CD4-positive, alpha-beta T cell treated with Interleukin-4 for 1 hour (primary cell): ENCODE results near the gene ATXN7L3B.
"Not testable (repeated sequence)": the region's sequence is repeated elsewhere in the genome, so short reads cannot be mapped to it uniquely, and the experiment has no call there.

Source experiments
- DNase-seq, 2 donors: peaks; one replicate each; pipeline ENCODE4 v3.0.0-alpha.2; 2020 to 2022

Gene ATXN7L3B, protein sequence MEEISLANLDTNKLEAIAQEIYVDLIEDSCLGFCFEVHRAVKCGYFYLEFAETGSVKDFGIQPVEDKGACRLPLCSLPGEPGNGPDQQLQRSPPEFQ

DNA sequence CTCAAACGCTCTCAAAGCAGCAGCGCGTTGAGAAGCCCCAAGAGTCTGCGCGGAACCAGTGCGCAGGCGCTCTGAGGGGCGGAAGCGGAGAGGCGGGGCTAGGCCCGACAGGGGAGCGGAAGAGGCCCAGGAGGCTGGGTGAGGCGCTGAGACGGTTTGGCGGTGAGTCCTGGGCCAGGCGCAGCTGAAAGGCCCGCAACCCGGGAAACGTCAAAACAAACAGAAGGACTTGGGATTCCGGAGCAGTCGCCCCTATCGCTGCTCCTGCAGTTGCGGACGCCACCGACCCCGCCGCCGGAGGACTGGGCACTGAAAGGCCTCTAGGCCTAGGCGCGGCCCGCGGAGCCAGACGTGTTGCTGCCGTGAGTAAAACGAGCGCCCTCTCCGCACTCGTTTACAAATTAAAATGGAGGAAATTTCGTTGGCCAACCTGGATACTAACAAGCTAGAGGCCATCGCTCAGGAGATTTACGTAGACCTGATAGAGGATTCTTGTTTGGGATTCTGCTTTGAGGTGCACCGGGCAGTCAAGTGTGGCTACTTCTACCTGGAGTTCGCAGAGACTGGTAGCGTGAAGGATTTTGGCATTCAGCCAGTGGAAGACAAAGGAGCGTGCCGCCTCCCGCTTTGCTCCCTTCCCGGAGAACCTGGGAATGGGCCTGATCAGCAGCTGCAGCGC is at the start of gene ATXN7L3B:
Gene ATXN7L3B, plus strand, starts transcription at position 129 of the 679 bp plus-strand sequence. Its CDS starts 278 bp downstream, at position 407.
- peak; percentile 96 for DNase-seq

DNA sequence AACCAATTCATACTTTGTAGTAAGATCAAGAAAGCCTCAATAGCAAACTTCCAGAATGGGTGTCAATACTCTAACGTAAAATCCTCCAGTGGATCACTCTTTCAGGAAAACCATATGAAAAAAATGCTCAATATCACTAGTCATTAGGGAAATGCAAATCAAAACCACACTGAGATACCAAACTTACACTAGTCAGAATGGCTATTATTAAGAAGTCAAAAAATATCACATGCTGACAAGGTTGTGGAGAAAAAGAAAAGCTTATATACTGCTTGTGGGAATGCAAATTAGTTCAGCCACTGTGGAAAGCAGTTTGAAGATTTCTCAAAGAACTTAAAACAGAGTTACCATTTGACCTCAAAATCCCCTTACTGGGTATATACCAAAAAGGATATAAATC is 49.5 kb upstream of the ATXN7L3B start:
- DNase-seq, result no peak

DNA sequence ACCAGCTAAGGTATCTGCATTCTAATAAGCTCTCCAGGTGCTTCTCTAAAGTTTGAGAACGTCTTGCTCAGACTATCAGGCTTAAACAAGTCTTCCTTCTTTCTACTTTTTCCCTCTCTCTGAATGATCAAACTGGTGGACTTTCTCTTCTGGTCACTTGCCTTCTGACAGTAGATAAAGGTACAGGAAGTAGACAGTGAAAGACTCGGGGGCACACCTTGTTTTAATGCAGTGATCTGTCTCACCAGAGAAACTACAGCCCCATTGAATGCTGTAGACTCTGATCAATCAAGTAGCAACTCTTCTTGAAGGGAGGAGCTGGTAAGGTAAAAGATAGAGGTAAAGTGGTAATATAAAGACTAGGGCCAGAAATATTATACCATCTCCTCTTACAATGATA is 48.1 kb upstream of the ATXN7L3B start:
- DNase-seq, result no peak

DNA sequence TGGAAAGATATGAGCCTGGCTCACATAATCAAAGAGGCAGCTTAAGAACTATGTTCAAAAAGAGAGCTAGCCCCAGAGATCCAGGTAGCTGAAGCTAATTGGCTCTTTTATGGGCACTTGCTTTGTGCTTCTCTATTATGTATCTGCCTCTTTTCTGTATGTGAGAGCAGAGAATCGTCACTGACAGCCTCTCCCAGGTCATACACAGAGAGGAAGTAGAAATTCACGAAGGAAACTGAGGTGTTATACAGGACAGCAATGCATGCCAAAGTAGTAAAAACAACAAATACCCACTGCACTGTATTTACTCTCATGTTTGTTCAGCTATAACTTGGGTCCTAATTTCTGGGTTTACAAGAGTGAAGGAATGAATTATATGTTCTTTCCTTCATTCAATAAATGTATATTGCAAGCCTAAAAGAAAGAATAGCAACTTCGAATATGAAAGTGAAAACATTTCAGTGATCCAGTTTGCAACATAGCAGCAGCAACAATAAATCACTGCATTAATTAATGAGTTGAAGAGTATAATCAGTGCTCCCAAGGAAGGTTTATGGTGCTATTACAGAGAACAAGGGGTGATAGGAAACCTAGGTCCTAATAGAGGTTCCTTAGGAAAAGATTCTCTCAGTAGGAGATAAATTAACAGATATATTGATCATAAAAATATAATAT is 47.1 kb upstream of the ATXN7L3B start:
- DNase-seq, result peak in 1 of 2 donors; percentile 31

DNA sequence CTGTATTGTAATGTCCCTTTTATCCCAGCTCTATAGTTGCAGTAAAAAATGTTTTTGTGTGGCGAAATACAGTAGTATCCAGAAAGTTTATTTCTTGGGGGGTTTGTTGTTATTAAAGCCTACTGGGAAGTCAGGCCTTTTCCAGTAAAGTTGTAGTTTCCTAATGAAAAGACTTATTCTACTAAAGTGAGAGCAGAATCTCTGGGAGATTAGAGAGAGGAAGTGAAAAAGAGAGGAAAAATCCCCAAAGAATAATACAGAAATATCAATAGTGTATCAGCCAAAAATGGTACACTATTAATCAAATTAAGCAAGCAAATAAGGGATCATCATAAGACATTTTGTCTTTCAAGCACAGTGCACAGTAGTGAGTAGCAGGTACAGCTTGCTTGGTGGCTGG is 46.3 kb upstream of the ATXN7L3B start:
- no peak for DNase-seq

DNA sequence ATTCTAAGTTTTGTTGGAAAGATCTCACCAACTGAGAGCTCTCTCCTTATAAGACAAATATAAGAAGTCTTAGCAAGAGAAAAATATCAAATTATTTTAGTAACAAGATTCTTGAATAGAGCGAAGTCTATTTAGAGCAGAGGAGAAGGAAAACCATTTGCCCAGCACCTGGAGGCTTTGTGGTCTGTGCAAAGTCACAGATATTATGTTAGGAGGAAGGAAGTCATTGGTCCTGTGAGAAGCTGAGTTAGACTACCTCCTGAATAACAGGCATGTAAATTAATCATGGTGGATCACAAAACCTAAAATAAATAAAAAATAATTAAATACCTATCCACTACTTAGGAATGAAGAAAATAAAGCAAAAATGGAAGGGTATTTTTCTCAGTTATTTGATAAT is 38.4 kb upstream of the ATXN7L3B start:
- no peak for DNase-seq

DNA sequence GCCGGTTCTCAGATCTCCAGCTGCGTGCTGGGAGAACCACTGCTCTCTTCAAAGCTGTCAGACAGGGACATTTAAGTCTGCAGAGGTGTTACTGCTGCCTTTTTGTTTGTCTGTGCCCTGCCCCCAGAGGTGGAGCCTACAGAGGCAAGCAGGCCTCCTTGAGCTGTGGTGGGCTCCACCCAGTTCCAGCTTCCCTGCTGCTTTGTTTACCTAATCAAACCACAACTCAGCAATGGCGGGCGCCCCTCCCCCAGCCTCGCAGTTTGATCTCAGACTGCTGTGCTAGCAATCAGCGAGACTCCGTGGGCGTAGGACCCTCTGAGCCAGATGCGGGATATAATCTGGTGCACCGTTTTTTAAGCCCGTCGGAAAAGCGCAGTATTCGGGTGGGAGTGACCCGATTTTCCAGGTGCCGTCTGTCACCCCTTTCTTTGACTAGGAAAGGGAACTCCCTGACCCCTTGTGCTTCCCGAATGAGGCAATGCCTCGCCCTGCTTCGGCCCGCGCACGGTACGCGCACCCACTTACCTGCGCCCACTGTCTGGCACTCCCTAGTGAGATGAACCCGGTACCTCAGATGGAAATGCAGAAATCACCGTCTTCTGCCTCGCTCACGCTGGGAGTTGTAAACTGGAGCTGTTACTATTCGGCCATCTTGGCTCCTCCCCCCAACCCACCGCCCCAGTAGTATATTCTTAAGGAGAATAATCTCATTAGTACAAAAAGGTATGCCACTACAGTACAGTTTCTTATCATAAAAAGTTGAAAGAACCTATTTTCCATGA is 28.6 kb upstream of the ATXN7L3B start:
- not testable (repeated sequence) for DNase-seq

DNA sequence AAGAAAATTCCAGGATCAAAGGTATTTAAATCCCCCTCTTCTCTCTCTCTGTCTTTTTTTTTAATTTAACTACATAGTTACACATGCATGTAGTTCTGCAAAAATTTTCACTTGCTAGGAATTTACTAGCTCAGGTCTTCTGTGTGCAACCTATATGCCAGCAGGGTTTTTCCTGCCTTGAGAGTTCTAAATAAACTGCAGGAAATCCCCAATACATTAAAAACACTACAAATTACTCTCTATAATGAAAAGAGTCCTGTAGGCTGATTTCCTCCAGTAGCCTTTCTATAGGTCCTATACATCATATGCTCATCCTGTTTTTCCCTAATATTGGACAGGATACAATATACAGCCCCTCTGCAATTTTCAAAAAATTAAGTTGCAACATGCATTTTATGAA is 27.7 kb upstream of the ATXN7L3B start:
- no peak for DNase-seq

DNA sequence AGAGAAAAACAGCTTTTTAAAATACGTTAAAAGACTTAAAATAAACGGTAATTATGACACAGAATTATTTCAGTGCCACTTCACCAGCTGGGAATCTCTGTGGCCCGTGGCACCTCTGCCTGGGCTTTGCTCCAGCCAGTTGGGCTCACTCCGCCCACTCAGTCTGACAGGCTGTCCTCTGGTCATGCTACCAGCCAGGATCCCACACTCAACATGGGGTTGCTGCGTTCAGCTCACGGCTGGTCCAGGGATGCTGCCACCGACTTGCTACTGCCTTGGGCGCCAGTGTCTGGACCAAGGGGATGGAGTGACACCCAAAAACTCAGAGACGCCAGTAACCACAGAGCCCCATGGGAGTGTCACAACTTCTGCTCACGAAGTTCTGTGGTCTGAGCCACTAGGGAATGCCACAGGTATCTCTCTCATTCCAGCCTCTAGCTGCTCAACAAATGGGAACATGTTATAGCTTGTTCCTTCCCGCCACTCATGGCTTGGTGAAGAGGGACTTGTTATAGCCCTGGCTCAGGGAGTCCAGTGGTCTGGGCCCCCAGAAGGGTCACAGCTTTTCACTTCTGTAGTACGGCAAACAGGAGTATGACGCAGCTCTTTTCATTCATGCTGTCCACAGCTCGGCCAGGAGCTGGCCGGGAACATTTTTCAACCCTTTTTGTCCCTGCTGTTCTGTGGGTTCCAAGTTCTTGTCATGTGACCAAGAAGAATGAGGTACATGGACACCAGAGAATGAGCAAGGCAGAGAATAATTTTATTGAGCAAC is 23.4 kb upstream of the ATXN7L3B start:
- no peak for DNase-seq

DNA sequence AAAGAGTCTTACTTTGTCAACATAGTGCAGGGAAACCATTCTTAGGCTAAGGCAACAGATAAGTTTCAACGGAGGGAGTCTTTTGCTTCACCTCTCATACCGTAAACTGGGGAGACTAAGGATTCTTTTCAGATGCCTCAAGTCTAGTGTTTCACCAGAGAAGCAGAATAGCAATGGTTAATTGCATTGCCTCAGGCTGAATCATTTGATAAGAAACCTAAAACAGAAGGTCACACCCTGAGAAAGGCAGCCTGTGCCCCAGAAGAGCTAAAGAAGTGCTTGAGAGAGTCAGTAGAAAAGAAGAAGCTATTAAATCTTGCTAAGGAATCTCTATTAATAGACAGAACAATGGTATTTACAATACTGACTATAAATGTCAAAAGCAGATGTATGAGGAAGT is 21.8 kb upstream of the ATXN7L3B start:
- no peak for DNase-seq

DNA sequence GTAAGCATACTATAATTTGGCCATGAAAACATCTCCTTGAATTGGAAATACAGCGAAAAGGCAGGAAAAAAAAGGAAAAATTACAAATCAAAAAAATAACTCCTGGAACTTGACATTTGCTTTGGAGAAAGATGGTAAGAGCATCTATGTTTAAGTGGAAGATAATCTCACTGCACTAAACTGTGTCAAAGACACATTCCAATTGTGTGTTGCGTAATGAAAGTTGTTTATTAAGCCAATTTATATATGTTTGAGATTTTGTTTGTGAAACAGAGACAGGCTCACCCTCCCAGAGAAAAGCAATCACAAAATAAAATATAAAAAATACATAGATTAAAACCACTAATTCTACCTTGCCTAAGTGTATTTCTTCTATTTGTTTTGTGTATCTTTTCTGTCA is 11.1 kb upstream of the ATXN7L3B start:
- DNase-seq, result no peak

DNA sequence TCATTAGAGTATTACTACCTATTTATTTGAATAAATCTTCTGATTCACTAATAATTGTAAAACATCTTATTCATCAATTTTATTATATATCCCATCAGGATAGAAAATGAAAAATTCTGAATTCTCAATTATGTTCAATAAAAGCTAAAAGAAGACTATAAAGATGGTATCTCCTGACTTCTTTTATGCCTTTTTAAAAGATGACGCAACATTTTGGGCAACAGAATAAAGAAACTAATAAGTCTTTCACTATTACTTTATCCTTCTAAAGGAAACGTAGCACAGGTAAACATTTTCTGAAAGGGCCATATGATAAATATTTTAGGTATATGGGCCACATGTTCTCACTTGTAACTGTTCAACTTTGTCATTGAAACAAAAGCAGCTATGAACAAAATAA is 10.1 kb upstream of the ATXN7L3B start:
- no peak for DNase-seq

DNA sequence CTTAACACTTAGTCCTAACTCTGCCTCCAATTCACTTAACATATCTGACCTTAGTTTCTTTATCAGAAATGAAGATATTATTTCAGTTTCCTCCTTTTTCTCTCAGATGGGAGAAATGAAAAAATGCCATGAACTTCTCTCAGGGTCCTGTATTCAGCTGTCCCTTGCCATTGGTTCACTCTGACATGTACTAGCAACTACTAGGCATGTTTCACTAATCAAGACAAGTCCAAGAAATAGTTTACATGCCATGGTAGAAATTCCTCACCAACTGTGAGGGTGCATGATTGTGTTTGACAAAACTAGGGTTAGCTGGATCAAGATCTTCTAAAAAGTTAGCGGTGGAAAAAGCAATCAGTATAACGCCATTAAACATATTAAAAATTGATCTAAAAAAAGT is 7.0 kb upstream of the ATXN7L3B start:
- DNase-seq, result no peak

DNA sequence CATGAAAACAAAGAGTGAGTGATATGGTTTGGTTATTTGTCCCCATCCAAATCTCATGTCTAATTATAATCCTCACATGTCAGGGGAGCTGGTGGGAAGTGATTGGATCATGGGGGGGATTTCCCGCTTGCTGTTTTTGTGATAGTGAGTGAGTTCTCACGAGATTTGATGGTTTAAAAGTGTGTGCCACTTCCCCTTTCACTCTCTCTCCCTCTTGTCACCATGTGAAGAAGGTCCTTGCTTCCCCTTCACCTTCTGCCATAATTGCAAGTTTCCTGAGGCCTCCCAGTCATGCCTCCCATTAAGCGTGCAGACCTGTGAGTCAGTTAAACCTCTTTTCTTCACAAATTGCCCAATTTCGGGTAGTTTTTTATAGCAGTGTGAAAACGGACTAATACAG is 2.1 kb upstream of the ATXN7L3B start:
- peak; percentile 22 to 25 for DNase-seq

DNA sequence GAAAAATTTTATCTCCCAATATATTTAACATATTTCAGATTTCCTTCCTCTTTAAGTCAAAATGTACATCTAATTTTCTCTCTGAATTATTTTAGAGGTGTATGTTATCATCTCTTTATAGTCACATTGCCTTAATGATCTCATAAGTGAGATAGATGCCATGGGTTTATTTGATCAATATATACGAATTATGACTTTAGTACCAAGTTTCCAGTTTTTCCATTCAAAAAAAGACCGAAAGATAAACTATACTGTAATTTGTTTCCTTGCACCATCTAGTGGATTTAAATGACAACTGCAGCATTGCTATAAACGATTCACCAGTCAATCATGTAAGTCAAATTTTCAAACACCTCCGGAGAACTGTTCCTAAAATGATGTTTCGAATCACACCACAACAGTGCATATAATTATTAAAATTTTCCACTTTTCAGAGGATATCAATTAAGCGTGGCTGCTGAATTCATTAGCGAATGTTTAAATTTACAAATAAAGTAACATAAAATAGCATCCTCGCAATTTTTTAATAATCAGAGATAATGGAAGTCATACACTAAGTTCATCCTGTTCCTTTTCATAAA is 419 bp upstream of the ATXN7L3B start:
- peak in 1 of 2 donors; percentile 78 for DNase-seq

DNA sequence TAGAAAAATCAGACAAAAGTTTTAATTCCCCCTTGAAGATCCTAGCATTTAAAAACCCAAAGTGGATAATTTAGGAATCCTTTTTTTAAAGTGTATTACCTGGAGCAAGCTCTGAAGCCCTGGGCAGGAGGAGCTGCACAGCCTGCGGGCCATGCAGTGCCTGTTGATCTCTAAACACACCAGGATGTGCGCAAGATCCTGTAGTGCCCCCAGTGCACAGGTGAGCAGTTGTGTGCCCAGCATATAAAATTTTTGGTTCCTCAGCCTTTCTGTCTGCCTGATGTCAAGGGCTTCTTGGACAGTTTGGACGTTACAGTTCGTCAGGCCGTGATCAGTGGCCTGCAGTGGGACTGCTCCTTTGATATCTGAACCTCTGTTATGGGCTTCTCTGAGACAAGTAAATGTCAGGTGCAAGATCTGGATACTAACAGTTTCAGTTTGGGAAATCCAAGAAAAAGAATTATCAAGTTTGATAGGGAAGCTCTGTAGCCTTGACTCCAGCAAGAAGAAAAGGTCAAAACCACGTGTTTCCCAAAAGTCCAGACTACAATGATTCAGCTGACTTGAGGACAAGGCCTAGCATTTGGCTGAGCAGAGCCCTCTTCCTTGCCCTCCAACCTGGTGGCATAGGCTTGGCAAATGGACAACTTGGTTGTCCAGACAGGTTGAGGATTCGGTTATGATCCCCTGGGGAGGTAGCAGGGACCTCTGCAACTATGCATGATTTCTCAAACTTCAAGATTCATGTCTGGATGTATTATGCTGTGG is 1.0 kb downstream of the ATXN7L3B start:
- DNase-seq, result peak; percentile 56 to 58

DNA sequence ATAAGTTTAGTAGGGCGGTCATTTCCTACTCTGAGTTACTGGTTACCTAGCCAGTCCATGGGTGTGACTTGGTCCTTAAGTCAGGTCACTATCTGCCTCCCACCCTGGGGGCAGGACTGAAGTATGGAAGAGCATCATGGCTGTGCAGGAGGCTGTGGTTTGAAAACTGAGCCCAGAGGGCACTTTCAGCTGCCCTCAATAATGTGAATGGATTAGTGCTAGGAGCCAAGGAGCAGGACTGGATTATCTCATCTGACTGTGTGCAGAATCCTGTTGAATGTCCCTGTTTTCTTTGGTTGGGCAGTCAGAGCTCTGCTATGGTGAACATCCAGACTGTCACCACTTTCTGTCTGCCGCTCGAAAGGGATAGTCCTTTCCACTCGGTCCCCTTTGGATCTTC is 1.6 kb downstream of the ATXN7L3B start:
- no peak for DNase-seq

DNA sequence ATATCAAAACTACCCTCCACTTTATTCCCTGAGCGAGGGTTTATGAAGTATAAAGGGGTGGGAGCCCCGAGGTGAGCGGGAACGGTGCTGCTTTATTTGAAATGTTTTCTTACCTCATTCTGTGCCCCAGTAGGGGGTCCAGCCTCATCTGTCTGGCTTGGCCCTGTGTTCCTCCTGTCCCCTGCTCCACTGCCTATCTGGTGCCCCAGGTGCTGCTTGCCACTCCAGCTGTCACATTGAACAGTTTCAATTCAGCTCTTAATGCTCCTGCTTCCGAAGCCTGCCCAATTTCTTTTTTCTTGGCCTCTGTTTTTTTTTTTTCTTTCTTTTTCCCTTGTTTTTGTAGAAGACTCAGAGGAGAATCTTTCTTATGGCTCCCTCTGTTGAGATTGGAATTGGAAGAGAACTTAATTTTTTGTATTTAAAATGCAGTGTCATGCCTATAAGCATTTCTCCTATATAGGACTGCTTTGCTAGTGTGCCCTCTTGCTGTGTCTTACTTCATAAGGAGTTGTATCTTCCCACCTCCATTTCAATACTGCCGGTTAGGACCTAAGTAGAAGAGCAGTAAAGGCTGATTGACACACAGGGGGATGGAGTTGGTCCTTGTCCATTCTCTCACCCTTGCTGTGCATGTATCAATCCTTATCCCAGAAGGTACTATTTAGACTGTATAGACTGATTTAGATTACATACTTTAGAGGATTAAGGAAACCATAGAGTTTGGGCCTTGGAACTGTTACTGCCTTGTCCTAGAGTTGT is 2.3 kb downstream of the ATXN7L3B start:
- no peak for DNase-seq

DNA sequence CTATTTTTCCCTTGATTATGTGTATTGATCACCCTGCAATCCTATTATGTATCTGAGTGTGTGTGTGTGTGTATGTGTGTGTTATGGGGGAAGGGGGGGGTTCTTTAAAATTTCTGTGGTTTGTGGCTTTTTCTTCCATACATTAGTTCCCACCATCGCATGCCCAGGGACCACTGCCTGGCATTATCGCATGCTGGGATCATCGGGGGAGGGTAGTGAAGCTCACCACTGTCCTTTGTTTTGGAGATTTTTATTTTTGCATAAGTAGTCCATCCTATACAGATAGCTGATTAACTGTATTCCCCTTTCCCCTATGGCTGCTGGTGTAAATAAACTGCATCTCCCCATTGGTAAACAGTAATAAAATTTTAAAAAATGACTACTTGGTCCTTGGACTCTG is 3.4 kb downstream of the ATXN7L3B start:
- no peak for DNase-seq

DNA sequence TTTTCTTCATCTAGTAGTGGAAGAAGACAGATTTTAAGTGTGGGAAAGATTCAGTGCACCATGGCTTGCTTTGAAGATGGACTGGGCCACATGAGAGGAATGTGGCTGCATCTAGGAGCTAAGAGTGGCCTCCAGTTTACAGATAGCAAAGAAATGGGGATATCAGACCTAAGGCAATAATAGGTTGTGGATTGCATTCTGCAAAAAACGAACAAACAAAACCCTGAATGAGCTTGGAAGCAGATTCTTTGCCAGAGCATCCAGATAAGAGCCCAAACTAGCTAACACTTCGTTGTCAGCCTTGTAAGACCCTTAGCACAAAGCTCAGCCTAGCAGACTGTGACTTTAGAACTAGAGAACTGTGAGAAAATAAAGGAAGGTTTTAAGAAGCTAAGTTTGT is 9.6 kb downstream of the ATXN7L3B start:
- no peak for DNase-seq

DNA sequence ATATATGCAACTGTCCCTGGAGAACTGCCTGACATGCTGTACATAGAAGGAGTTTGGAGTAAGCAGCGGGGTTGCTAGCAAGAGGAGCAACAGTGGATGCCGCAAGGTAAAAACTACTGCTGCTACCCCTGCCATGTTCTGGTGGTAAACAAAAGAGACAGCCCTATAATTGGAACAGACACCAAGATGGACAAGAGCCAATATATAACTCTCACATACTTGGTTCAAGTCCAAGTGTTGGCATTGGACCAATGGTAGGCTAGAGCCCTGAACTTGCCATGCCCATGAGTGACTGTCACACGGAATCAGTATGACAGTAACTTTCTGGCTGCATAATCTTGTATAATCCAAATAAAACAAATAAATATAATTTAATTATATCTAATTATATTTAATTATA is 13.7 kb downstream of the ATXN7L3B start:
- DNase-seq, result no peak
